Measurements from ENCODE around the gene NSD2.
"Not testable (repeated sequence)": the region's sequence is repeated elsewhere in the genome, so short reads cannot be mapped to it uniquely, and the experiment has no call there.

Gene NSD2

DNA sequence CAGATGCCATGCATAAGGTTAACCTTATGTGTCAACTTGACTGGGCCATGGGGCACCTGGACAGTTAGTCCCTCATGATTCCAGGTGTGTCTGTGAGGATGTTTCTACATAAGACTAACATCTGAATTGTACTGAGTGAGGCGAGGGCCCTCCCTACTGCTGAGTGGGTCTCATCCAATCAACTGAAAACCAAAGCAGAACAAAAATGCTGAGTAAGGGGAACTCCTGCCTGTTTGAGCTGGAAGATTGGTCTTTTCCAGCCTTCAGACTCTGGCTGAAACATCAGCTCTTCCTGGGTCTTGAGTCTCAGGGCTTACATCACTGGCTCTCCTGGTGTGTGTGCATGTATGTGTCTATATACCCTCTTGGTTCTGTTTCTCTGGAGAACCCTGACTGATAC, 123.7 kb downstream of the NSD2 start:
- CTCF ChIA-PET = interaction anchor here (0.7 kb wide), 1 partner anchor 15 kb away, joined by 3 read pairs; no protein-coding TSS in a partner anchor
- TF ChIP-seq PKNOX1 (IDR thresholded peaks at IDR 0.05) (no peak), SUZ12 (IDR thresholded peaks at IDR 0.05) (no peak), ELF4 (IDR thresholded peaks at IDR 0.05) (no peak), FOXA1 (IDR thresholded peaks at IDR 0.05) (no peak), HDGF (IDR thresholded peaks at IDR 0.05; ENCODE audit: borderline replicate concordance) (no peak), NFRKB (IDR thresholded peaks at IDR 0.05) (no peak), TARDBP (IDR thresholded peaks at IDR 0.05) (no peak), ZNF384 (IDR thresholded peaks at IDR 0.05) (no peak), L3MBTL2 (conservative IDR thresholded peaks at IDR 0.05) (no peak), CTBP1 (IDR thresholded peaks at IDR 0.05; ENCODE audit: borderline replicate concordance) (no peak), BHLHE40 (IDR thresholded peaks at IDR 0.05; ENCODE audit: borderline replicate concordance) (no peak), LEF1 (IDR thresholded peaks at IDR 0.05; ENCODE audit: borderline replicate concordance) (no peak), ARNT (IDR thresholded peaks at IDR 0.05) (no peak)
- POLR2A ChIA-PET = interaction anchor here (1.4 kb wide), 1 partner anchor 11 kb away, joined by 3 read pairs; no protein-coding TSS in a partner anchor
- no peak for DNase-seq (ENCODE audit: extremely low spot score)

DNA sequence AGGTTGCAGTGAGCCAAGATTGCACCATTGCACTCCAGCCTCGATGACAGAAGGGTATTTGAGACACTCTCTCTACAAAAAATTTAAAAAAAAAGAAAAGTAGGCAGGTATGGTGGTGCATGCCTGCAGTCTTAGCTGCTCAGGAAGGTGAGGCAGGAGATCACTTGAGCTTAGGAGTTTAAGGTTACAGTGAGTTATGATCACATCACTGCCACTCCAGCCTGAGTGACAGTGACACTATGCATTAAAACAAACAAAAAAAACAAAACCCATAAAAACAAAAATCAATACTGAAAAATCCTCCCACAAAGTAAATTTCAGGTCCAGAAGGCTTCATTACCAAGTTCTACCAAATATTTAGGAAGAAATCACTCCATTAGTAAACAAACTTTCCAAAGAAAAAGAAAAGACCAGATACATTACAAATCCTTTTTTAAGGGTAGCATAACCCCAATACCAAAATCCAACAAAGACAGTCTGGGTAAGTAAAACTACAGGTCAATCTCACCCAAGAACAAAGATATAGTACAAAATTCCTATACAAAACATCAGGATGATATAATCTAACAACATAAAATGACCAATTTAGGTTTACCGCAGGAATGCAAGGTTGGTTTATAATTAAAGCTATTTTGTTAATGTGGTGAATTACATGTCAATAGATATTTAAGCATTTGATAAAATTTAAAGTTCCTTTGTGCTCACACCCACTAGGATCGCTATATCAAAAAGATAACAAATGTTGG, 125.8 kb downstream of the NSD2 start:
- no peak for DNase-seq (ENCODE audit: extremely low spot score)
- CTCF ChIA-PET = no interaction called here
- POLR2A ChIA-PET = interaction anchor here (0.8 kb wide), 1 partner anchor 13 kb away, joined by 3 read pairs; no protein-coding TSS in a partner anchor
- TF ChIP-seq TARDBP (IDR thresholded peaks at IDR 0.05) (no peak), PKNOX1 (IDR thresholded peaks at IDR 0.05) (peak; percentile 52; the same call in 1 of the 2 replicates), ZNF384 (IDR thresholded peaks at IDR 0.05) (no peak)

DNA sequence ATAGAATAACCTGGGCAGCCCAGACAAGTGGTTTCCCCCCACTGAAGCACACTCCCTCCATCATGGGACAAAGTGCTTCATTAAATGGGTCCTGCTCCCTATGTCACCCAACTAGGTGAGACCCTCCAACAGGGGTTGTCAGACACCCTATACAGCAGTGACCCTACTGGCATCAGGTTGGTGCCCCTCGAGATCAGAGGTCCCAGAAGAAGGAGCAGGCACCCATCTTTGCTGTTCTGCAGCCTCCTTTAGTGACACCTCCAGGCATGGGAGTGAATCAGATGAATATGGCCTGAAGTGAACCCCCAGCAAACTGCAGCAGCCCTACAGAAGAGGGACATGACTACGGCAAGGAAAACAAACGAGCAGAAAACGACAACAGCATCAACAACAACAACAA, 126.5 kb downstream of the NSD2 start:
- CTCF ChIA-PET = no interaction called here
- DNase-seq (ENCODE audit: extremely low spot score) = no peak
- POLR2A ChIA-PET = no interaction called here
- TF ChIP-seq CTBP1 (IDR thresholded peaks at IDR 0.05; ENCODE audit: borderline replicate concordance) (no peak), FOXA1 (IDR thresholded peaks at IDR 0.05) (no peak), LEF1 (IDR thresholded peaks at IDR 0.05; ENCODE audit: borderline replicate concordance) (no peak), SP1 (IDR thresholded peaks at IDR 0.05) (no peak), FOXK2 (IDR thresholded peaks at IDR 0.05) (no peak), ZNF384 (IDR thresholded peaks at IDR 0.05) (no peak), ARNT (IDR thresholded peaks at IDR 0.05) (no peak), PKNOX1 (IDR thresholded peaks at IDR 0.05) (no peak), HDGF (IDR thresholded peaks at IDR 0.05; ENCODE audit: borderline replicate concordance) (no peak), BHLHE40 (IDR thresholded peaks at IDR 0.05; ENCODE audit: borderline replicate concordance) (no peak), L3MBTL2 (conservative IDR thresholded peaks at IDR 0.05) (no peak), FOXM1 (IDR thresholded peaks at IDR 0.05; ENCODE audit: borderline replicate concordance) (no peak), SUZ12 (IDR thresholded peaks at IDR 0.05) (no peak), ELF4 (IDR thresholded peaks at IDR 0.05) (no peak), TARDBP (IDR thresholded peaks at IDR 0.05) (no peak), NFRKB (IDR thresholded peaks at IDR 0.05) (no peak)

DNA sequence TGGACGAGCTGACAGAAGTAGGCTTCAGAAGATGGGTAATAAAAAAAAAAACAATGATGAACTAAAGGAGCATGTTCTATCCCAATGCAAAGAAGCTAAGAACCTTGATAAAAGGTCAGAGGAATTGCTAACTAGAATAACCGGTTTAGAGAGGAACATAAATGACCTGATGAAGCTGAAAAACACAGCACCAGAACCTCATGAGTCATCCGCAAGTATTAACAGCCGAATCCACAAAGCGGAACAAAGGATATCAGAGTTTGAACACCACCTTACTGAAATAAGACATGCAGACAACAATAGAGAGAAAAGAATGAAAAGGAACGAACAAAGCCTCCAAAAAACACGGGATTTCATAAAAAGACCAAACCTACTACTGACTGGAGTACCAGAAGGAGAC, 127.1 kb downstream of the NSD2 start:
- no peak for TF ChIP-seq LEF1 (IDR thresholded peaks at IDR 0.05; ENCODE audit: borderline replicate concordance)
- no peak for TF ChIP-seq ZNF384 (IDR thresholded peaks at IDR 0.05)
- TF ChIP-seq HDGF (IDR thresholded peaks at IDR 0.05; ENCODE audit: borderline replicate concordance) = no peak
- no peak for TF ChIP-seq TARDBP (IDR thresholded peaks at IDR 0.05)
- no peak for TF ChIP-seq SP1 (IDR thresholded peaks at IDR 0.05)
- TF ChIP-seq ARNT (IDR thresholded peaks at IDR 0.05) = no peak
- TF ChIP-seq ELF4 (IDR thresholded peaks at IDR 0.05) = no peak
- no peak for TF ChIP-seq SUZ12 (IDR thresholded peaks at IDR 0.05)
- TF ChIP-seq FOXM1 (IDR thresholded peaks at IDR 0.05; ENCODE audit: borderline replicate concordance) = no peak
- TF ChIP-seq PKNOX1 (IDR thresholded peaks at IDR 0.05) = no peak
- TF ChIP-seq L3MBTL2 (conservative IDR thresholded peaks at IDR 0.05) = no peak
- no peak for TF ChIP-seq NFRKB (IDR thresholded peaks at IDR 0.05)
- TF ChIP-seq FOXK2 (IDR thresholded peaks at IDR 0.05) = no peak
- no peak for TF ChIP-seq CTBP1 (IDR thresholded peaks at IDR 0.05; ENCODE audit: borderline replicate concordance)
- no peak for TF ChIP-seq FOXA1 (IDR thresholded peaks at IDR 0.05)
- TF ChIP-seq BHLHE40 (IDR thresholded peaks at IDR 0.05; ENCODE audit: borderline replicate concordance) = no peak
- POLR2A ChIA-PET = no interaction called here
- DNase-seq (ENCODE audit: extremely low spot score) = no peak
- CTCF ChIA-PET = no interaction called here

DNA sequence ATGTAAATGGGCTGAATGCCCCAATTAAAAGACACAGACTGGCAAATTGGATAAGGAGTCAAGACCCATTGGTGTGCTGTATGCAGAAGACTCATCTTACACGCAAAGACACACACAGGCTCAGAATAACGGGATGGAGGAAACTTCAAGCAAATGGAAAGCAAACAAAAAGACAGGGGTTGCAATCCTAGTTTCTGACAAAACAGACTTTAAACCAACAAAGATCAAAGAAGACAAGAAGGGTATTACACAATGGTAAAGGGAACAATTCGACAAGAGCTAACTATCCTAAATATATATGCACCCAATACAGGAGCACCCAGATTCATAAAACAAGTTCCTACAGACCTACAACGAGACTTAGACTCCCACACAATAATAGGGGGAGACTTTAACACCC, 128.1 kb downstream of the NSD2 start:
- CTCF ChIA-PET; POLR2A ChIA-PET; DNase-seq (ENCODE audit: extremely low spot score): not testable (repeated sequence)

DNA sequence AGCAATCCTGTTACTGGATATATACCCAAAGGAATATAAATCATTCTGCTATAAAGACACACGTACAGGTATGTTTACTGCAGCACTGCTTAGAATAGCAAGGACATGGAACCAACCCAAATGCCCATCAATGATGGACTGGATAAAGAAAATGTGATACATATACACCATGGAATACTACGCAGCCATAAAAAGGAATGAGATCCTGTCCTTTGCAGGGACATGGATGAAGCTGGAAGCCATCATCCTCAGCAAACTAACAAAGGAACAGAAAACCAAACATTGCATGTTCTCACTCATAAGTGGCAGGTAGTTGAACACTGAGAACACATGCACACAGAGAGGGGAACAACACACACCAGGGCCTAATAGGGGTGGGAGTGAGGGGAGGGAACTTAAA, 132.2 kb downstream of the NSD2 start:
- POLR2A ChIA-PET; DNase-seq (ENCODE audit: extremely low spot score): not testable (repeated sequence)
- CTCF ChIA-PET = interaction anchor here (0.7 kb wide), 1 partner anchor 87 kb away, joined by 3 read pairs; no protein-coding TSS in a partner anchor
